Measurements from ENCODE around the gene GMDS.

DNA sequence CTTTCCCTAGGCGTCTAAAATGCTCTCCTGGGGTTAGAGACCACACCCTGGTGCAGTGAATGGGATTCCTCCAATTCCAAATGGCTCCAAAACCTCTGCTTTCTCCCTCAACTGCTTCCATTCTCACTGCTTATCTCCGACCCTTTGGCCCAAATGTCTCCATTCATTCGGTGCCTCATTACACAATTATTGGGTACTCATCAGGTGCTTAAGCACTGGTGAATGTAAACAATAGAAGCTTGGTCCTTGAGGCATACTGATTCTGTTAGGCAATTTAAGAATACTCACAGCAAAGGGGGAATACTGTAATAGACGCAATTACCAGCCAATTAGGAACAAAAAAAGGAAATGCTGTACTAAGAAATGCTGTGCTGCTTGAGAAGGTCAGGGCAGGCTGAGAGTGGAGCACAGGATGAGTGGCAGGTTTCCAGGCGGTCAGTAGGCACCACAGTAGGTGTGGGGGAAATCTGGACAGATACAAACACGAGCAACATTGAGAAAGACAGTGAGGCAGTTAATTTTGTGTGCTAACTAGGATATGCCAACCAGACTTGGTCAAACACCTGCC lies 23.0 kb downstream of the GMDS start:
- TF ChIP-seq, protein P1, sequence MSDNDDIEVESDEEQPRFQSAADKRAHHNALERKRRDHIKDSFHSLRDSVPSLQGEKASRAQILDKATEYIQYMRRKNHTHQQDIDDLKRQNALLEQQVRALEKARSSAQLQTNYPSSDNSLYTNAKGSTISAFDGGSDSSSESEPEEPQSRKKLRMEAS (IDR thresholded peaks at IDR 0.05; ENCODE audit: insufficient read depth, insufficient read length) = no peak
- no peak for TF ChIP-seq JUN (IDR thresholded peaks at IDR 0.05; ENCODE audit: borderline replicate concordance, insufficient read depth, insufficient read length, low read depth)
- no peak for TF ChIP-seq POLR2A (IDR thresholded peaks at IDR 0.05; ENCODE audit: low read depth, low read length)
- TF ChIP-seq, protein P2, sequence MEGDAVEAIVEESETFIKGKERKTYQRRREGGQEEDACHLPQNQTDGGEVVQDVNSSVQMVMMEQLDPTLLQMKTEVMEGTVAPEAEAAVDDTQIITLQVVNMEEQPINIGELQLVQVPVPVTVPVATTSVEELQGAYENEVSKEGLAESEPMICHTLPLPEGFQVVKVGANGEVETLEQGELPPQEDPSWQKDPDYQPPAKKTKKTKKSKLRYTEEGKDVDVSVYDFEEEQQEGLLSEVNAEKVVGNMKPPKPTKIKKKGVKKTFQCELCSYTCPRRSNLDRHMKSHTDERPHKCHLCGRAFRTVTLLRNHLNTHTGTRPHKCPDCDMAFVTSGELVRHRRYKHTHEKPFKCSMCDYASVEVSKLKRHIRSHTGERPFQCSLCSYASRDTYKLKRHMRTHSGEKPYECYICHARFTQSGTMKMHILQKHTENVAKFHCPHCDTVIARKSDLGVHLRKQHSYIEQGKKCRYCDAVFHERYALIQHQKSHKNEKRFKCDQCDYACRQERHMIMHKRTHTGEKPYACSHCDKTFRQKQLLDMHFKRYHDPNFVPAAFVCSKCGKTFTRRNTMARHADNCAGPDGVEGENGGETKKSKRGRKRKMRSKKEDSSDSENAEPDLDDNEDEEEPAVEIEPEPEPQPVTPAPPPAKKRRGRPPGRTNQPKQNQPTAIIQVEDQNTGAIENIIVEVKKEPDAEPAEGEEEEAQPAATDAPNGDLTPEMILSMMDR (IDR thresholded peaks at IDR 0.05; ENCODE audit: extremely low read depth in 1 of 2, insufficient read depth in 1 of 2, low read depth in 1 of 2, low read length in 2 of 2) = no peak
- TF ChIP-seq EZH2 (IDR thresholded peaks at IDR 0.05; ENCODE audit: borderline replicate concordance, low read depth, low read length, severe bottlenecking) = no peak
- no peak for TF ChIP-seq POLR2AphosphoS5 (IDR thresholded peaks at IDR 0.05; ENCODE audit: insufficient read depth, low read depth, low read length)

Measured in endothelial cell of umbilical vein (primary cell).